Esophagus muscularis mucosa (tissue), 3 donors: Measurements from ENCODE around the gene DDR1.

Experiments
- CTCF ChIP-seq, 3 experiments: fragments of 200-600 bp in 2 of 3; fragments of 450-650 bp in 1 of 3; sonication (generic) in 2 of 3; IDR thresholded peaks; one replicate each; pipeline ENCODE4 v1.5.1; 2017 to 2019; ENCODE audit warnings: antibody characterized with exemption in 3 of 3, mild to moderate bottlenecking in 2 of 3, moderate library complexity in 1 of 3
- POLR2A ChIP-seq: fragments of 450-650 bp; IDR thresholded peaks from one replicate; pipeline ENCODE4 v1.6.1; 2017; ENCODE audit warnings: antibody characterized with exemption, moderate library complexity, mild to moderate bottlenecking, low read depth

DNA sequence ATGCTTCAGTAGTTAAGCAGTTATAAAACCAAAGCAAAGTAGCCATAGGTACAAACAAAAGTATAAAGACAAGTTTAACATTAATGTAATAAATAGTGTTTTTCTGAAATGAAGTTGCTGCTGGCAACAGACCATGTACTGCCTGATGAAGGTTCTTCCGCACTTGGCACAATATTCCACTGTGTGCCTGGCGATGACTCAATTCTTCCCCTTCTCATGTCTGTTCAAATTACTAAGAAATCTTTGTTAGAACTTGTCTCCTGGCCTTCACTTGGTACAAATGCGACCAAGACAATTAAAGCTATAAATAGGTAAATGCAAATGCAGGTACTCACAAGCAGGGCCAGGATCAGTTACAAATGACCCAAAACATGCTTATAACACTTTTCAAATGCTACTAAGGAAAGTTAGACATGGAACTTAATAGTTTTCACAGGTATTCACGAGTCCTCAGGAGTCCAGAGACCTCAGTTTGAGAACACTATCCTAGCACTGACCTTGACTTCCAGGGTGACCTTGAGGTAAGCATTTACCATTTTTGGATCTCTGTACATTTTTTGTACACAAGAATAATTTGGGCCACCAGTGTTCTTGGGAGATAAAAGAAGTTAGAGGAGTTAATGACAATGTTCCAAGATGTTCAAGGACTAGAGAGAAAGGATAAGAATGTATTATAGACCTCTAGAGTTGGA lies 8.1 kb upstream of the DDR1 start:
- TF ChIP-seq CTCF (IDR thresholded peaks at IDR 0.05) (no peak), POLR2A (no peak)
